ENCODE results near the gene SLC38A10.

SLC38A10 gene

DNA sequence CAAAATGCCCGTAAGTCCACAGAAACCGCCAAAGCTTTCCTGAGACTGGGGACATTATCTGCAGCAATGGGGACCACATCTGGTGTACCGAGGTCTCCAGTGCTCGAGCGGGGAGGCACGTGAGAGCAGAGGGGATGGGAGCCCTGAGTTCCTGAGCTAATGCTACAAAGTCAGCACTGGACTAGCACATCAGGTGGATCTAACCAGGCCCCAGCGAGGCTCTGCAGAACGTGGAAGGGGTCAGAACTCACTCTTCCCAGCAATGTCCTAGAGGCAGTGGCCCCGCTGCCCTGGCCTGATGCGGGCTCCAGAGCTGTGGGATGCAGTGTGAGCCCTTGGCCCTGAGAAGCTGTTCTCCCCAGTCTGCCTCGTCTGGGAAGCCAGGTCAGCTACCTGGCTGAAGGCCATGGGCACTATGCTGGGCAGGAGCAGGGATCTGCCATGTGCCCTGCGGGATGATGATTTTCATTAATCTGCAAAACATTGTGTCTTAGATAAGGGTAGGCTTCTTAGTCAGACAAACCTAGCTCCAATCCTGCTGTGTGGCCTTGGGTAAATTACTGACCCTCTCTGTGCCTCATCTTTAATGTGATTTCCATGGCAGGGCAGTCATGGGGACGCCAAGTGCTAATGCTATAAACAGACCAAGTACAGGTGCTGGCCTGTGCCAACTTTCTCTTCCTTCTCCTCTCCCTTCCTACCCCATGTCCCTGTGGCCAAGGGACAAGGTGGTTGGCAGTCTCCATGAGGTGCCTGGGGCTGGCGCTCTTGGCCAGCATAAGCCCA is 40.1 kb upstream of the SLC38A10 start:
- Mint-ChIP-seq H3K27ac (no peak overlapping the region), H3K36me3 (ENCODE audit: low read depth) (no peaks in the 10 kb centered on the region), H3K4me1 (ENCODE audit: low read depth) (no peaks in the 10 kb centered on the region), H3K27me3 (ENCODE audit: low read depth) (peaks cover 12% of the 10 kb centered on the region), H3K4me3 (no peak overlapping the region), H3K9me3 (no peaks in the 10 kb centered on the region)
- no peak for DNase-seq (ENCODE audit: low spot score)

DNA sequence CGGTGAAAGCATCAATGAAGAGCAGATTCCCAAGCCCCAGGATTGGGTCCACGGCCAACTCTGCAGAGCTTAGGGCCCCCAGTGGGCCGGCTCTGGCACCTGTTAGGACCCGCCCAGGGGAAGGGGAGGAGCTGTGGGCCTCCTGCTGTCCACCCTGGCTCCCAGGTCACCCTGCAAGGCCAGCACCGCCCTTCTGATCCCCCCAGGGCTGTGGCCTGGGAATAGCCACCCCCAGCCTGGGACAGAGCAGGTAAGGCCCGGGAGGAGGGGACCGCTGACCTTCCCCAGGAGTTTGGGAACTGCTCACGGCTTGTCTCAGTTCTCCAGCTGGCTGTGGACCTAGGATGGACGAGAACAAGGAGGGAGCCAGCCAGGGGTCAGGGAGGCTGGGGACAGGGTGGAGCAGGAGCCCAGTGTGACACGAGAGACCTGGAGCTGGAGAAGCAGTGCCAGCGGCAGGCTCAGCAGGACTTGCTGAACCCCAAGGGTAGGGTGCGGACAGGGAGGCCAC is 39.3 kb upstream of the SLC38A10 start:
- H3K36me3 Mint-ChIP-seq (ENCODE audit: low read depth) = no peaks in the 10 kb centered on the region
- H3K9me3 Mint-ChIP-seq = no peaks in the 10 kb centered on the region
- H3K4me1 Mint-ChIP-seq (ENCODE audit: low read depth) = no peaks in the 10 kb centered on the region
- no peak overlapping the region for H3K4me3 Mint-ChIP-seq
- peaks cover 10% of the 10 kb centered on the region for H3K27me3 Mint-ChIP-seq (ENCODE audit: low read depth)
- H3K27ac Mint-ChIP-seq = no peak overlapping the region
- DNase-seq (ENCODE audit: low spot score) = no peak

- DNase-seq (ENCODE audit: low spot score) = no peak
- Mint-ChIP-seq H3K4me3 (no peak overlapping the region), H3K9me3 (no peaks in the 10 kb centered on the region), H3K4me1 (ENCODE audit: low read depth) (no peaks in the 10 kb centered on the region), H3K36me3 (ENCODE audit: low read depth) (no peaks in the 10 kb centered on the region), H3K27ac (no peak overlapping the region), H3K27me3 (ENCODE audit: low read depth) (peaks cover 4% of the 10 kb centered on the region)
Measured at GRCh38 chr17:81333616-81334368, 38.7 kb upstream of the SLC38A10 start.

- Mint-ChIP-seq H3K4me1 (ENCODE audit: low read depth) (no peaks in the 10 kb centered on the region), H3K36me3 (ENCODE audit: low read depth) (no peaks in the 10 kb centered on the region), H3K27ac (no peak overlapping the region), H3K9me3 (no peaks in the 10 kb centered on the region), H3K27me3 (ENCODE audit: low read depth) (no peaks in the 10 kb centered on the region), H3K4me3 (no peak overlapping the region)
- no peak for DNase-seq (ENCODE audit: low spot score)
Measured at GRCh38 chr17:81332914-81333528, 37.9 kb upstream of the SLC38A10 start.

DNA sequence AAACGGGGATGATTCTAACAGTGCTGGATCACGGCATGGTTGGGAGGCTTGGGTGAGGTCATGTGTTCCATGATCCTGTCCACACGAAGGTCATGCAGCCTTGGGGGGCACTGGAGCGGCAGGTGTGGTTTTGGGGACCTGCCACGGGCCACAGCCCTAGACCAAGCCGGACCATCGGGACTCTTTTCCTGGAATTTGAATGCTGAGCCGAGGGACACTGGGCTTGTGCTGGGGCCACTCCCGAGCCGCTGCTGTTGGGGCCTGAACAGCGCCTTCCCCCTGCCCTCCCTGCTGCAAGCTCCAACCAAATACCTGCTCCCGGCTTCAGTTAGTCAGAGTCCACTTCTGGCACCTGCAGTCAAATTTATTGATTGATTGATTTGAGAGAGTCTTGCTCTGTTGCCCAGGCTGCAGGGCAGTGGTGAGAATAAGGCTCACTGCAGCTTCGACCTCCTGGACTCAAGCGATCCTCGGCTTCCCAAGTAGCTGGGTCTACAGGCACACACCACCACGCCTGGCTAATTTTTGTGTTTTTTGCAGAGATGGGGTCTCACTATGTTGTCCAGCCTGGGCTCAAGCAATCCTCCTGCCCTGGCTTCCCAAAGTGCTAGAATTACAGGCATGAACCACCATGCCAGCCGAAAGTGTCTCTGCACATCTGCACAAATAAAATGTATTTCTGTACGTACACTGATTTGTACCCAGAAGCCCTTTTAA is 37.2 kb upstream of the SLC38A10 start:
- DNase-seq (ENCODE audit: low spot score) = no peak
- Mint-ChIP-seq H3K4me3 (no peak overlapping the region), H3K4me1 (ENCODE audit: low read depth) (no peaks in the 10 kb centered on the region), H3K27me3 (ENCODE audit: low read depth) (no peaks in the 10 kb centered on the region), H3K36me3 (ENCODE audit: low read depth) (no peaks in the 10 kb centered on the region), H3K9me3 (no peaks in the 10 kb centered on the region), H3K27ac (no peak overlapping the region)

GRCh38 chr17:81331527-81332043 is 36.5 kb upstream of the SLC38A10 start:
- Mint-ChIP-seq H3K27me3 (ENCODE audit: low read depth) (no peaks in the 10 kb centered on the region), H3K9me3 (no peaks in the 10 kb centered on the region), H3K4me3 (no peak overlapping the region), H3K27ac (no peak overlapping the region), H3K4me1 (ENCODE audit: low read depth) (no peaks in the 10 kb centered on the region), H3K36me3 (ENCODE audit: low read depth) (no peaks in the 10 kb centered on the region)
- no peak for DNase-seq (ENCODE audit: low spot score)

DNA sequence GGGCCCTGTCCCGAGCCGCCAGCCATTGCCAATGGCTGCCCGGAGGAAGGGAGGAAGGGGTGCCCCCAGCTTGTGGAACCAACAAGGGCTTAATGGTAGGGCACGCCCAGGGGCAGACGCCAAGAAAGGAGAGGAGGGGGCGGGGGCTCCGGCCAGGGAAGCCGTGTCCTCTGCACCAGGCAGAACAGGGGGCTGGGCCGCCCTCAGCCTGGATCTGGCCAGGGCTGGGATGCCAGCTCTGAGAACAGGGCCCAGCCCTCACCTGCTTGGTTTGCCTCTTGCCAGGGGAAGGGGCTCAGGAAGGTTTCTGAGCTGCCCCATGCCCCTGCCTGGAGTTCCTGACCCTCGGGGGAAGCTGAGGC is 35.8 kb upstream of the SLC38A10 start:
- no peak for DNase-seq (ENCODE audit: low spot score)
- Mint-ChIP-seq H3K27me3 (ENCODE audit: low read depth) (no peaks in the 10 kb centered on the region), H3K4me1 (ENCODE audit: low read depth) (no peaks in the 10 kb centered on the region), H3K27ac (no peak overlapping the region), H3K36me3 (ENCODE audit: low read depth) (no peaks in the 10 kb centered on the region), H3K9me3 (no peaks in the 10 kb centered on the region), H3K4me3 (no peak overlapping the region)

- H3K27me3 Mint-ChIP-seq (ENCODE audit: low read depth) = no peaks in the 10 kb centered on the region
Measured at GRCh38 chr17:81329927-81330883, 35.1 kb upstream of the SLC38A10 start.

DNA sequence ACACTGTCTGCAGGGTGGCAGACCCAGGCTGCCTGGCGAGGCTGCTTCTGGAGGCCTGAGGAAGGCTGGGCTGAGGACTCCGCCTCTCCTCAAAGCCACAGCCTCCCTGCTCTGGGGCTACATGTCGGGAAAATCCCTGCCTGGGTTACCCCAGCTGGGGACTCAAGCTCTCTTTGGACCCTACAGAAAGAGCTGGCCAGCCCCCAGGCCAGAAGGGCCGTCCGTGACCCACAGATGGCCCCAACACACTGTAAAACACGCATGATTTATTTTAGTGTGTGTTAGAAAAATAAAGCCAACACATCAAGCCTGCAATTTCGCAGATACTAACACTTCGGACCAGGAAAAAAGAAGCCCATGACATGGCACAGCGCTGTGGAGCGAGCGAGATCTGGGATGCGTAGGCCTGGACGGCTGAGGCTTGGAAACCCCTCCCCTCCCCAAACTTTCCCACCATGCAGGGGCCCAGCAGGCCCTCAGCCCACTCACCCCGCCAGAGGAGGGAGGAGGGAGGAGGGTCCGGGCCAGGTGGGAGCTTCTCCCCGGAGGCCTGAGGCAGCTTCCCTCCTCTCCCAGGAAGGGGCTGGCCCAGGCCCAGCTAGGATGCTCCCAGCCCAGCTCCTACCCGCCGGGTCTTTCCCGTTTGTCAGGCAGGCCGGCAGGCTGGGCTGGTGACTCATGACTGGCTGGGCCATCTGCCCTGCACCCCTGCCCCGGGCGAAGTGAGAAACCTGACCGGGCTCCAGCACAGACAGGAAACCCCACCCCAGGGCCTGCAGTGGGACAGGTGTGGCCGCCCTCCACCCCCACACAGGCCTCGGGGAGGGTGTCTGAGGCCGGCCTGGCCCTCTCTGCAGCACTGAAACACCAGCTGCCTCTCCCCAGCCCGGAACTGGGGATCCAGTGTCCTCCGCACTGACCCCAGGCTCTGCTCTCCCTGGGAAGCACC is 34.1 kb upstream of the SLC38A10 start:
- Mint-ChIP-seq H3K27me3 (ENCODE audit: low read depth) (no peaks in the 10 kb centered on the region), H3K4me3 (no peak overlapping the region), H3K36me3 (ENCODE audit: low read depth) (no peaks in the 10 kb centered on the region), H3K4me1 (ENCODE audit: low read depth) (no peaks in the 10 kb centered on the region), H3K27ac (no peak overlapping the region), H3K9me3 (no peaks in the 10 kb centered on the region)
- no peak for DNase-seq (ENCODE audit: low spot score)

More at GRCh38 chr17:81329927-81330883, 35.1 kb upstream of the SLC38A10 start:
- Mint-ChIP-seq H3K4me3 (no peak overlapping the region), H3K9me3 (no peaks in the 10 kb centered on the region), H3K4me1 (ENCODE audit: low read depth) (no peaks in the 10 kb centered on the region), H3K36me3 (ENCODE audit: low read depth) (no peaks in the 10 kb centered on the region), H3K27ac (no peak overlapping the region)
- no peak for DNase-seq (ENCODE audit: low spot score)

DNA sequence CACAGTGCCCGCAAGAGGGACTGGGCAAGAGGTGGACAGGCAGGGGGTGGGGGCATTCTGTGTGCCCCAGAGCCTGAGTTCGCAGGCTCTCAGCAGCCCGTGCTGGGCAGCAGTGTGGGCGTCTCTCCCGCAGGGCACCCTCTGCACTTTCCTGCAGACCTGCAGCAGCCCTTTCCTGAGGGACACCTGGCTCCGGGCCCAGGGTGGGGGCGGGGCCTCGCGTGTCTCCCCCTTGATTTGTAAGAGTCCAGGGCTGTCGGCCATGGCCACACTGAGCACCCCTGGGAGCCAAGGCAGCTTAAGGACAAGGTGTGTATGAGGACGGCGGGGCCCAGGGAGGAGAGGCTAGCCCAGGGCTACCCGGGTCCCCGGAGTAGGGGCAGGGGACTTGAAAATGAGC is 33.4 kb upstream of the SLC38A10 start:
- Mint-ChIP-seq H3K4me1 (ENCODE audit: low read depth) (no peaks in the 10 kb centered on the region), H3K27me3 (ENCODE audit: low read depth) (no peaks in the 10 kb centered on the region), H3K27ac (no peak overlapping the region), H3K9me3 (no peaks in the 10 kb centered on the region), H3K36me3 (ENCODE audit: low read depth) (no peaks in the 10 kb centered on the region), H3K4me3 (no peak overlapping the region)
- no peak for DNase-seq (ENCODE audit: low spot score)

- Mint-ChIP-seq H3K27ac (no peak overlapping the region), H3K4me1 (ENCODE audit: low read depth) (no peaks in the 10 kb centered on the region), H3K4me3 (no peak overlapping the region), H3K9me3 (no peaks in the 10 kb centered on the region), H3K36me3 (ENCODE audit: low read depth) (no peaks in the 10 kb centered on the region), H3K27me3 (ENCODE audit: low read depth) (no peaks in the 10 kb centered on the region)
- no peak for DNase-seq (ENCODE audit: low spot score)
Measured at GRCh38 chr17:81325714-81326358, 30.7 kb upstream of the SLC38A10 start.
